GM18858 (cell line): Measurements from ENCODE around the gene ARFGAP1.
"Not testable (repeated sequence)": the region's sequence is repeated elsewhere in the genome, so short reads cannot be mapped to it uniquely, and the experiment has no call there.

ENCODE experiments used
- ATAC-seq: cut with Tn5 transposase; IDR thresholded peaks from one replicate; pipeline ENCODE4 v1.9.1; 2021; ENCODE audit not compliant: unreplicated experiment

ARFGAP1 gene

DNA sequence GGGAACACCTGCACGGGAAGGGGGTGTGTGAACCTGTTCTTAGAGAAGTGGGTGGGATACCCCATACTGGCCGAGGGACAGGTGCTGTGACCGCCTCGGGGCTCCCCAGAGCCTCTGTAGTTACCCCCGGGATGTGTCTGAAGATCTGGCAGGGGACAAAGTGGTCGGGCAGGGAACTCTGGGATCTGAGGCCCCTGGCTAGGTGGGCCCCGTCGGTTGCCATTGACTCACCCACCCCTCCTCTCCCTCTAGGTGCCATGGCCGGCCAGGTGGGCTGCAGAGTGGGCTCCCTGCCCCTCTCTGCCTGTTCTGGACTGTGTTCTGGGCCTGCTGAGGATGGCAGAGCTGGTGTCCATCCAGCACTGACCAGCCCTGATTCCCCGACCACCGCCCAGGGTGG is 32.6 kb upstream of the ARFGAP1 start:
- no peak for ATAC-seq

DNA sequence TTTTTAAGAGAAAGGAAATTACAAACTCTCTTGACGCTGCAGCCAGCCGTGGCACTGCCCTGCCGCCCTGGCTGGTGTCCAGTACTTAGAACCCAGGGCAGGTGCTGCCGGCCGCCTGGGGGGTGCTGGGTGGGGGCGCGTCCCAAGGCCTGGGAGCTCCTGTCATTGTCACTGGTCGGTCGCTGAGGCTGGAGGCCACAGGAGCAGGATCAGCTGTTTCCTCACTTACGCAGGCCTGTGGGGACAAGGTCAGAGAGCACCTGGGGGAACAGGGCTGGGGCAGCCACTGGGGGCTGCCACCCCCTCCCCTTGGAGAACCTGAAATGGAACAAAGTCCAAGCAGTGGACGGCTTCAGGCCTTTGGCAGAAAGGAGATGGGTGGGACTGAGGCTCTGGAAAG is 31.3 kb upstream of the ARFGAP1 start:
- no peak for ATAC-seq

DNA sequence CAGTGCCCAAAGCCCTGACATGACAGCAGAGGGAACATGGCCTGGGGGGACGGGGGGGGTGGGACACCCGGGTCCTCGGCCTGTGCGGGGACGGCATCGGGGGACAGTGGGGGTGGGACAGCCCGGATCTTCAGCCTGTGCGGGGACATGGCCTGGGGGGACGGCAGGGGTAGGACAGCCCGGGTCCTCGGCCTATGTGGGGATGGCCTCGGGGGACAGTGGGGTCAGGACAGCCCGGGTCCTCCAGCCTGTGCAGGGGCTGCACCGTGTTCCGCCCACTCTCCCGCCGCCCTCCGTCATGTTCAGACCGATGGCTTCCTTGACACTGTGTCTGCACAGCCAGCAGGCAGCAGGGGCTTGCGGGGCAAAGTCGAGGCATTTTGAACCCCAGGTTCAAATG is 29.9 kb upstream of the ARFGAP1 start:
- ATAC-seq, result no peak

DNA sequence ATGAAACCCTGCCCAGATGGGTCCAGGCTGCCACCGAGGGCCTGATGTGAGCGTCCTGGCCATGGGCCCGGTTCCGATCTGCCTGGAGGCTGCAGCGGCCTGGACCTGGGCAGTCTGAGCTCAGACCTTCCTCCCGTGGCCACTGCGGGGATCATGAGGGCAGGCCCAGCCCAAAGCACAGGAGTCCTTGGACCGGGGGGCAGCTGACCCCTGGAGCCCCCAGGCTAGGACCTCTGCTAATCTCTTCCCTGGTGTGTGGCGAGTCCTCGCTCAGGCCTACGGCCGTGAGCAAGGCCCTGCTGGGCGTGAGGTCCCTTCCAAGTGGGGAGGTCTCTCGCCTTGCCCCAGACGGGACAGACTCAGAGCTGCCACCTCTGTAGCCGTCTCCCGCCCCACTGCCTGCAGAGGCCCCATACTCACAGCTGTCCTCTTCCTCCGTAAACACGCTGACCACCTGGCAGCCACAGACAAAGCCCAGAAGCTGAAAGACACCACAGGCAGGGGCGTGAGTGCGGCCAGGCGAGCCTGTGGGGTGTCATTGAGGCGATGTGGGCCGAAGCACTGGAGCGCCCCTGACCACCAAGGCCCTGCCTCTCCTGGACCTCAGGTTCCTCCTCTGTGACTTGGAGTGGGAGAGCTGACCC is 28.9 kb upstream of the ARFGAP1 start:
- ATAC-seq, result no peak

DNA sequence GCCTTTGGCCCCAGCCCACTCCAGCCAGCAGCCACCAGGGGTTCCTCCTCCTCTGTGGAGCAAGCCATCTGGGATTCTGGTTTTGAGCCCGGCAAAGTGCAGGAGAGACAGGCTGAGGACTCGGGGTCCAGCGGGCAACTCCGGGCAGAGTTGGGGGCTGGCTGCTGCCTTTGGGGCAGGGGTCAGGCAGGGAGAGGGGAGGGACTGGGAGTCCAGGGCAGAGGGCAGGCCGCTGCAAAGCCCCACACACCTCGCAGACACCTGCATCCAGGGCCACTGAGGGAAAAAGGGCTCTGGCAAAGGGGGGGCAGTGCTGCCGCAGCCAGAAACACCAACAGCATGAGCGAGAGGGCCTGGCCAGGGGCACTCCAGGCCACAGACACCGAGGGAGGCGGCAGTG is 28.1 kb upstream of the ARFGAP1 start:
- no peak for ATAC-seq

DNA sequence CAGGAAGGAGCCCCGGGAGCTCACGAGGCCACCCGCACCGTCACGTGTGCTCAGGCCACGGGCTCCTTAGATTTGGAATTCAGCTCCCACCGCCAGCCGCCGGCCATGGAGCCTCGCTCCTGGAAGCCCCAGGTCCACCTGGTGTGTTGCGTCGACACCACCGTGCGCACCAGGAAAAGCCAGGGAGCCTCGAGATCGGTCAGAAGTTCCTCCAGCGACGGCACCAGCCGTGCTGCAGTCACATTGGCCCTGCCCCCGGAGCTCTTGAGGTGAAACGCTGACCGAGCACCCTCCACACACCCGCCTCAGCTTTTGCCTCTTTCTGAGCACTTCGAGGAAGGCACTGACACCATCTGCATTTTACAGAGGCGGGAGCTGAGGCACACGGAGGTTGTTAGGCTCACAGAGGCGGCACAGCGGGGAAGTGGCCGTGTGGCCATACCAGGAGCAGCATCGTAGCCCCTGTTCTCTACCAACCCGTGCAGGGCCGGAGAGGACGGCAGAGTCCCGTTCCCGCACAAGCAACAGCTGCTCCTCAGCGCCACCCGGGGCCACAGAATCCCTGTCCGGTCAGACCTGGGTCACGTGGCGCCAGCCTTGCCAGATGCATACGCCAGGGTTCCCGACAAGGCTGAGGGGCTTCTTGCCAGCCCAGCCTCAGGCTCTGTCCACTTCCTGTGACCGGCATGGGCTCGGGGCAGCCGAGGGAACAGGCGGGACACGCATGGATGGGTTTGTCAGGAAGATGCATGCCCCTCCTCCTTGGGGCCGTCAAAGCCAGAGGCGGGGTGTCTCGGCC is 25.9 kb upstream of the ARFGAP1 start:
- no peak for ATAC-seq

DNA sequence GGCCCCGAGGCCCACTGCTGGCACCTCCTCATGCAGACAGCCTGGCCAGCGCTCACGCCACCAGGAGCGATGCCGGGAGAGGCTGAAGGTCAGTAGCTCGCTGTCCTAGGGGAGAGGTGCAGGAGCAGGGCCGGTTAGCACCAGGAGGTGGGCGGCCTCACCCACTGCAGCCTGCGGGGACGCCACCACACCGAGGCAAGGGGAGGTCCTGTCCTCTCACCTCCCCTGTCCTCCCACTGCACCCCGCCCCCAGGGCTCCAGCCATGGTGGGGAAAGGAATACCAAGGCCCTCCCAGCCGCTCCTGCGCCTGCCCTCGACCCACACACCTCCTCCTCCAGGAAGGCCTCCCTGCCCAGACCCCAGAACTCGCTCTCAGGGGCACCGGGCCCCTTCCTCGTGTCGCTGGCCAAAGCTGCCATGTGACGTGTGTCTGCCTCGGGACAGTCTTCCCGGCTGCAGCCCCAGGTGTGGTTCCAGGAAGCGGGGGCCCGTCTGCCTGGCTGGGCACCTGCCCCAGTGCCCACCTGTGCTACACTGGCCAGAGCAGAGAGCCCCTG is 24.9 kb upstream of the ARFGAP1 start:
- no peak for ATAC-seq

DNA sequence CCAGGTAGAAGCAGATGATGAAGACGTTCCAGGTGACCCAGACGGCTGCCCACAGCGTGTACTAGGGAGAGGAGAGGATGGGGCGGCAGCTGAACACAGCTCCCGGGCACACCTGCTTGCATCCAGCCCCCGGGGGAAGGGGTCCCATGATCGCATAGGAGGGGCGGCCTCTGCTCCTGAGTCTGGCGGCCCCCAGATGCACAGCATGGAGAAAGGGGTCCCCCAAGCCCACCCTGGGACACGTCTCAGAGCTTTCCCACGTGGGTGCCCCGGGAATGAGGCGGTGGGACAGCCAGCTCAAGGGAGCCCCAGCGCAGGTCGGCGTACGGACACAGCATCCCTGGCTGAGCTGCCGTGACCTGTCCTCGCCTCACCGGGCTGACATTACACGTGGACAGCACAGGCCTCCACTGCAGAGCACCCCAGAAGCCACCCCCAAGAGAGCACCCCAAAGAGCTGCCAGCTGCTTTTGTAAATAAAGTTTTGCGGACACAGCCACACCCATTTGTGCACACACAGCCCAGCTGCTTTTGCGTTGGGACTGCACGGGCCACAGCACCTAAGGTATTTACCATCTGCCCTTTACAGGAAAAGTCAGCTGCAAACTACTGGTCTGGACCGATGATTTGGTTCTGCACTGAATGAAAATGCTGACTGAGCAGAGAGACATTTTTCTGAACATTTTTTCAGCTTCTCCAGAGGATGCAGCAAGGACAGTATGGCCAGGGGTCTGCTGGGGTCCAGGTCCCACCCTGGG is 23.6 kb upstream of the ARFGAP1 start:
- no peak for ATAC-seq

DNA sequence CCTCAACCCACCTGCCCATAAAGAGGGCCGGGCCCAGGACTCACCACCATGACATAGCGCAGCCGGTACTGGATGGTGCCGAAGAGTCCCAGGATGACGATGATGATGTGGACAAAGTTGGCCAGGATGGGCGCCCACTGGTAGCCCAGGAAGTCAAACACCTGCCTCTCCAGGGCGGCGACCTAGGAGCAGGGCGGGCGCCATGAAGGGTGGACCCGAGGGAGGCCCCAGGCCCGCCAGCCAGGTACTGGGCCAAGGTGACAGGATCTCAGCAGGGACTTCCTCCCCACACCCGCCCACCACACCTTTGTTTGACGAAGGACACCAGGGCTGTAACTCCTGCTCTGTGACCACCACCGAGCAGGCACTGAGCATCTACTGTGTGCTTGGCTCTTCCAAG is 22.7 kb upstream of the ARFGAP1 start:
- ATAC-seq, result no peak

DNA sequence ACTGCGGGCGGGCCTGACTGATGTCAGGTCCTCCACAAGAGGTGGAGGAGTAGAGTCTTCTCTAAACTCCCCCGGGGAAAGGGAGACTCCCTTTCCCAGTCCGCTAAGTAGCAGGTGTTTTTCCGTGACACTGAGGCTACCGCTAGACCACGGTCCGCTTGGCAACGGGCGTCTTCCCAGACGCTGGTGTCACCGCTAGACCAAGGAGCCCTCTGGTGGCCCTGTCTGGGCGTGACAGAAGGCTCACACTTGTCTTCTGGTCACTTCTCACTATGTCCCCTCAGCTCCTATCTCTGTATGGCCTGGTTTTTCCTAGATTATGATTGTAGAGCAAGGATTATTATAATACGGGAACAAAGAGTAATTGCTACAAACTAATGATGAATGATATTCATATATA is 21.3 kb upstream of the ARFGAP1 start:
- ATAC-seq, result not testable (repeated sequence)

DNA sequence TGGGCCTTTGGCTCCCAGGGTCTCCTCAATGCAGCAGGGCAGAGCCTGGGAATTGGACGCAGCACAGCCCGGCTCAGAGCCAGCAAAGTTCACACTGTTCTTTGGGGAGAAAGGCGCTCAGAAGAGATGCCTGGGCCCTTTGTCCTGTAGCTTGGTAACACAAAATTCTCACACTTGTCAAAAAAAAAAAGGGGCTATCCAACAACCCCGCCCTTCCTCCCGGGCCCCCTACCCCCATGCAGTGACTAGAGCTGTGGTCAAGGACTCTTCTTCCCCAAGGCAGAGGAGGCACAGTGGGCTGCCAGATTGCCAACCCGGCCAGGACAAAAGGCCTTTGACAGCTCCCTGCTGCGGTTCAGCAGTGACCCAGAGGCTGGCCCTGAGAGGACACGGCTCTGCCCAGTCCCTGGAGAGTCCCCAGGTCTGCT is 20.3 kb upstream of the ARFGAP1 start:
- no peak for ATAC-seq

DNA sequence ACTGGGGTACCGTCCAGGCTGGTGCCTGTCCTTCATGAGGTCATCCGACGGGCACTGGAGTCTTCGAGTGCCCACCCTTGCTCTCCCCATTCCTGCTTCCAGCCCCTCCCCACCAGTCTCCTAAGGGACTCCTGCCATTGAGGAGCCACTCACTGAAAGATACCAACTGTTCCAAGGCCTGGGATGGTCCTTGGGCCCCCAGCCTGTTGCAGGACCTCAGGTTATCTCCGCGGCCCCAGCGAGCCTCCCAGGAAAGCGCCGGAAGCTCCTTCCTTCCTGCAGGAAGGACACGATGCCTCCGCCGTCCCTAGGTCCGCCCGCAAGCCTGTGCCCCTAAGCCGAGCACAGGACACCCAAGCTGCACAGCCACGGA is 19.6 kb upstream of the ARFGAP1 start:
- no peak for ATAC-seq

DNA sequence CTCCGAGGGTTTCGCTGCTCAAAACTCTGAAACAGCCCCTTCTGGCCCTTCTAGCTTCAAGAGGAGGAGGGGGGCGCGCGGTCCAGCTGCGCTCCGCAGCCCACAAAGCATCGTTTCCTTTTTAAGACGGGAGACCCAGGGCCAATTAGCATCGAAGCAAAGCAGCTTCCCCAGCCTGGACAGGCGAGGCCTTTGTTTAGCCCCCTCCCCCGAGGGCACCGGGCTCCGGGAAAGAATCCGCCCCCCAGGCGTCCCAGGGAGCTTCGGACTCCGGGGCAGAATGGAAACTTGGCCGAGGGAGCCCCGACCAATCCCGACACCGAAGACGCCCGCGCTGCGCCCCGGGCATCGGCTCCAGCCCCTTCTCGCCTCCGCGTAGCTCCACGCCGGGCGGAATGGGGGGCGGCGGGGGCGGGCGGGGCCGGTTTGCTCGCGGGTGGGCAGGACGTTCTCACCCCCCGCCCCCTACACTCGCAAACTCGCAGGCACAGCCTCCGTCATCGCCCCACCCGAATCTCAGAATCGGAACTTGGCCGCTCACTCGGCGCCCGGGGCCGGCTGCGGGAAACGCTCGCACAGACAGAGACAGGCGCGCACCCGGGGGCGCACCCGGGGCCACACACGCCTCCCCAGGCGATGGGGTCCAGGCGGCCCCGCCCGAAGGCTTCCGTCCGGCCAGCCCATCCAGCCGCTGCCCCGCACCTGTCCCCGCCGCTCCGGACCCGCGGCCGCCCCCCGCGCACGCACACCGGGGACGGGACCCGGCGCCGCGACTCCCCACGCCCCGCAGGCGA is 19.0 kb upstream of the ARFGAP1 start:
- ATAC-seq, result no peak

DNA sequence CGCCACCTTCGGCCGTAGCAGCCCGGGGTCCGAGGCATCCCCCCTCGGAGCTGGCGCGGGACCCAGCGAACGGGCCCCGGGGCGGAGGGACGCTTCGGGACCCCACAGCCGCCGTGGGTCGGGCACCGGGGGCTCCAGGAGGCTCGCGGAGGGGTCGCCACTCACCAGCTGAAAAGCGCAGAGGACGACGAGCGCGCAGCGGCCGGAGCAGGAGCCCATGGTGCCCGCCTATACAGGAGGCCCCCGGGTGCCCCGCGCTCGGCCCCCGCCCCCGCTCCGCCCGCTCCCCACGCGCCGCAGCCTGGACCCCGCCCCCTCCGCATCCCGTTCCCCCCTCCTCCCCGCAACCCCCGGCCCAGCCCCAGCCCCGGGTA is 18.4 kb upstream of the ARFGAP1 start, which contains the start of gene NKAIN4:
NKAIN4 (minus strand) TSS at position 232 of the 374 bp plus-strand sequence; CDS start at position 219, 13 bp downstream.
- ATAC-seq, result no peak

DNA sequence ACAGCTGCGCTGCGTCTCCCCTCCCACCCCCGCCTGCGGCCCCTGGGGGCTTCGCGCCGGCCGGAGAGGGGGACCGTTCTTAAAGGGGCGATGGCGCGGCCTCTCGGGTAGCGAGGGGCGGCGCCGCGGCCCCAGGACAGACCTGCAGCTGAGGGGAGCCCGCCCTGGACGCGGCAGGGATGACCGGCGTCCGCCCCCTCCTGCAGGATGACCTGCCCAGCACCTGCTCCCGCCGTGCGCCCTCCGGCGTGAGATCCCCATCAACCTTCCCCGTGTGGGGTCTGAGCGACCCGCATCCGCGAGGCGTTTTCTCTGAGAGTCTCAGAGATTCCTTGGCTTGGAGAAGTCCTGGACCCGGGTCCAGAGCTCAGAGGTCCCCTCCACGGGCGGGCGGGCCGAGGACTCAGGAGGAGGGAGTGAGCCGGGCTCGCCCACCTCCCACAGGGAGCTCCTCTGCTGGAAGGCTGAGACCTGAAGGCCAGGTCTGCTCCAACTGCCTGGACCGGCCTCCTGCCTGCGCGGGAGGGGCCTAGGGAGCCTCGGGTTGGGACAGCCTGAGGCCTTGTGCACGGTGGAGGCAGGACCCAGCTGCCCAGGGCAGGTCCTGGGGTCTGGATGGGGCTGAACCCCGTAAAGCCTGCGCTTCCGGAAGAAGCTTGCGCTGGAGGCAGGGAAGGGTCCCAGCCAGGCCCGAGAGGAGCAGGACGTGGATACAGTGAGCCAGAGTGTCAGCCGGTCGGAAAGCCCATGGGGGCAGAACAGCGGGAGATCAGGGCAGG is 17.8 kb upstream of the ARFGAP1 start:
- no peak for ATAC-seq

DNA sequence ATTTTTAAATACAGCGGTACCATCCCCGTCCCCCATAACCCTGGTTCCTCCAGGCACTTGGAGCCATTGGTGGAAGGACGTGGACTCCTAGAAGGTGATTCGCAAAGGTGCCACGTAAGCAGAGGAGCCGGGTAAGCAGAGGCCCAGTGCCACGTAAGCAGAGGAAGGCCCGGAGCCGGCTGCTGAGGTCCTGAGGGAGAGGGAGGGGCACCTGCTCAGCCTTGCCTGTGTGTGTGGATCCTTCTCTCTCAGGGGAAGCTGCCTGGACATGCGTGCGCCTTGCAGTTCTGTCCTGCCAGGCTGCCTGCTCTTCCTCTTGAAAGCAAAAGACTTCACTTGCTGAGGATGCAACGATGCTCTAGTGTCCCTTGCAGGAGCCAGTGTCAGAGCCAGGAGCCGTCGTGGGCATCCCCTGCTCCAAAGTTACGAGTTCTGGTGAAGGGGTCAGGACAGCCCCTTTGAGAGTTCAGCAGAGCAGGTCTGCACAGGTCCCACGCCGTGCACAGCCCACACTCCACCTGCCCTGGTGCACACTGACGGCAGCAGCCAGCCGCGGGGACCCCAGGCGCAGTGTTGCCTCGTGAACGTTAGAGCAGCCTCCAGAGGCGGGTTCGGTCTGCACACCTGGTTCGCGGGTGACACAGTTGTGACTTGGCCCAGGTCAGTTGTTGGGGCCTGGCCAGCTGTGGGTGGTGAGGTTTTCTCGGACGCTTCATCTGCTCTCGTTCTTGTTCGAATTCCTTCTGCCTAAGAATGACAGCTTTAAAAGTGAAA is 16.5 kb upstream of the ARFGAP1 start:
- no peak for ATAC-seq

DNA sequence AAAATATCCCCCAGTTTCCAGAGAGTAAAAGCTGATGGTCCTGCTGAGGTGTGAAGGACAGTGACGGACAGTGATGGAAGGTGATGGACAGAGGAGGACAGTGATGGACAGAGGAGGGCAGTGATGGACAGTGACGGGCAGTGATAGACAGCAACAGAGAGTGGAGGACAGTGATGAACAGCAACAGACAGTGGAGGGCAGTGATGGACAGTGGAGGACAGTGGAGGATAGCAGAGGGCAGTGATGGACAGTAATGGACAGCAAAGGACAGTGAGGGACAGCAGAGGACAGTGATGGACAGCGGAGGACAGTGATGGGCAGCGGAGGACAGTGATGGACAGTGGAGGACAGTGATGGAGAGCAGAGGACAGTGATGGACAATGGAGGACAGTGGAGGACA is 15.7 kb upstream of the ARFGAP1 start:
- no peak for ATAC-seq

DNA sequence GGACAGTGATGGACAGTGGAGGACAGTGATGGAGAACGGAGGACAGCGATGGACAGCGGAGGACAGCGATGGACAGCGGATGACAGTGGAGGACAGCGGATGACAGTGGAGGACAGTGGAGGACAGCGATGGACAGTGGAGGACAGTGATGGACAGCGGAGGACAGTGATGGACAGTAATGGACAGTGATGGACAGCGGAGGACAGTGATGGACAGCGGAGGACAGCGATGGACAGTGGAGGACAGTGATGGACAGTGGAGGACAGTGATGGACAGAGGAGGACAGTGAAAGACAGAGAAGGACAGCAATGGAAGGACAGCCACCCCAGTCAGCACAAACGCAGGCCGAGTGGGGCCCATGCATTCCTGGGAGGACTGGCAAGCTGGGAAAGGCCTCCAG is 15.0 kb upstream of the ARFGAP1 start:
- no peak for ATAC-seq

DNA sequence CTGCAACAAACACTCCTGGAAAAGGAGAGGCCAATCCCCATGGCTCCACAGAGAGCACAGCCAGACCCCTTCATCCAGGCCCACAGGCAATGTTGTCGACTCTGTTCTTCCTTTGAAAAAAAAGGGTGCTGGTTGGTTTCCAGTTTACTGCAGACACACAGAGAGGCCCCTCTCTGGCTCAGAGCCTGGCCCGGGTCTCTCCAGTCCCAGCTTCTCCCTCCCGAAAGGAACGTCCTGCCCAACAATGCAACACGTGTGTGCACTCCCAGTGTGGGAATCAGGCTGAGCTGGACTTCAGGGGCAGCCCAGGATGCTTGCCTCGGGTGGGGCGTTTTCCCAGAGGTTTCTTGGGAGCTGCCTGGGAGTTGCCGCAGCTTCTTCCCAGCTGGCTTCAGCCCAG is 13.8 kb upstream of the ARFGAP1 start:
- no peak for ATAC-seq
